SK-N-MC (cell line): ENCODE measurements around the gene SPRR2B.

Experiments
- EZH2 ChIP-seq: fragments of 200-600 bp; sonication (generic); IDR thresholded peaks from one replicate; pipeline ENCODE4 v1.6.1; 2017; ENCODE audit warnings: antibody characterized with exemption
- POLR2AphosphoS5 ChIP-seq: IDR thresholded peaks from 2 replicates; pipeline ENCODE4 v1.6.1; 2012; ENCODE audit warnings: mild to moderate bottlenecking, low read depth, low read length, borderline replicate concordance

GRCh38 chr1:153035211-153035610, 36.2 kb downstream of the SPRR2B start:
- TF ChIP-seq POLR2AphosphoS5: no peak
- no peak for TF ChIP-seq EZH2
